Measurements from ENCODE around the gene PLA2G15.

GRCh38 chr16:68229431-68230175 is 15.6 kb upstream of the PLA2G15 start:
- TF ChIP-seq SIN3A (IDR thresholded peaks at IDR 0.05; ENCODE audit: borderline replicate concordance, insufficient read depth, low read length) (no peak), POLR2AphosphoS5 (IDR thresholded peaks at IDR 0.05; ENCODE audit: low read depth, low read length) (no peak), REST (IDR thresholded peaks at IDR 0.05; ENCODE audit: insufficient read depth in 1 of 2, low read depth in 2 of 2, low read length in 2 of 2) (no peak)
